ENCODE results near the gene COBL. TPM values are rescaled to one million over a fixed set of nuclear protein-coding genes. Genes with fewer than 3 reads are reported as not detected.

The COBL gene
- total RNA-seq, 1 experiment from 2014 or later: 49.9 TPM

GRCh38 chr7:51262796-51263531 is 53.6 kb downstream of the COBL start:
- no peaks in the 10 kb centered on the region for H3K27me3 Mint-ChIP-seq (ENCODE audit: unreplicated experiment)
- CTCF ChIA-PET: interaction anchor here (0.6 to 1.5 kb wide), 14 partner anchors 8 to 123 kb away, joined by 3 to 8 read pairs (median 4); no protein-coding TSS in a partner anchor
- BruUV-seq (replicated peaks): no TSS peak
- TF ChIP-seq CTCF (IDR thresholded peaks at IDR 0.05; ENCODE audit: unreplicated experiment): no peak
- DNase-seq: no peak
- intact Hi-C loops (cut with micrococcal nuclease; ENCODE audit: unreplicated experiment): loop anchor here (2.0 kb wide), 1 partner anchor 52 kb away; no protein-coding TSS in a partner anchor
- peak overlapping the region; percentile 62 for H3K27ac Mint-ChIP-seq (ENCODE audit: unreplicated experiment)
- peak overlapping the region; percentile 7 for H3K4me3 Mint-ChIP-seq (ENCODE audit: low read depth, unreplicated experiment)
- H3K36me3 Mint-ChIP-seq (ENCODE audit: insufficient read depth, unreplicated experiment): peaks cover 16% of the 10 kb centered on the region
- peaks cover 53% of the 10 kb centered on the region for H3K4me1 Mint-ChIP-seq (ENCODE audit: low read depth, unreplicated experiment)
- no peaks in the 10 kb centered on the region for H3K9me3 Mint-ChIP-seq (ENCODE audit: low read depth, unreplicated experiment)

GRCh38 chr7:51261950-51262795 is 54.4 kb downstream of the COBL start:
- Mint-ChIP-seq H3K9me3 (ENCODE audit: low read depth, unreplicated experiment) (no peaks in the 10 kb centered on the region), H3K4me1 (ENCODE audit: low read depth, unreplicated experiment) (peaks cover 55% of the 10 kb centered on the region), H3K27me3 (ENCODE audit: unreplicated experiment) (no peaks in the 10 kb centered on the region), H3K36me3 (ENCODE audit: insufficient read depth, unreplicated experiment) (peaks cover 16% of the 10 kb centered on the region), H3K4me3 (ENCODE audit: low read depth, unreplicated experiment) (peak overlapping the region; percentile 17), H3K27ac (ENCODE audit: unreplicated experiment) (peak overlapping the region; percentile 40)
- BruUV-seq (replicated peaks): no TSS peak
- CTCF ChIA-PET: interaction anchor here (0.6 to 1.3 kb wide), 5 partner anchors 16 to 120 kb away, joined by 3 to 7 read pairs (median 3); no protein-coding TSS in a partner anchor
- TF ChIP-seq CTCF (IDR thresholded peaks at IDR 0.05; ENCODE audit: unreplicated experiment): no peak
- intact Hi-C loops (cut with micrococcal nuclease; ENCODE audit: unreplicated experiment): loop anchor here (2.0 kb wide), 1 partner anchor 53 kb away; no protein-coding TSS in a partner anchor
- DNase-seq: peak; percentile 62

GRCh38 chr7:51261117-51261835 is 55.3 kb downstream of the COBL start:
- CTCF ChIA-PET: interaction anchor here (0.6 to 1.2 kb wide), 3 partner anchors 17 to 120 kb away, joined by 3 read pairs; no protein-coding TSS in a partner anchor
- intact Hi-C loops (cut with micrococcal nuclease; ENCODE audit: unreplicated experiment): no loop called here
- H3K27me3 Mint-ChIP-seq (ENCODE audit: unreplicated experiment): no peaks in the 10 kb centered on the region
- H3K4me3 Mint-ChIP-seq (ENCODE audit: low read depth, unreplicated experiment): no peak overlapping the region
- no peak for TF ChIP-seq CTCF (IDR thresholded peaks at IDR 0.05; ENCODE audit: unreplicated experiment)
- BruUV-seq (replicated peaks): no TSS peak
- DNase-seq: no peak
- H3K4me1 Mint-ChIP-seq (ENCODE audit: low read depth, unreplicated experiment): peaks cover 64% of the 10 kb centered on the region
- H3K27ac Mint-ChIP-seq (ENCODE audit: unreplicated experiment): no peak overlapping the region
- peaks cover 16% of the 10 kb centered on the region for H3K36me3 Mint-ChIP-seq (ENCODE audit: insufficient read depth, unreplicated experiment)
- H3K9me3 Mint-ChIP-seq (ENCODE audit: low read depth, unreplicated experiment): no peaks in the 10 kb centered on the region

GRCh38 chr7:51260516-51260915 is 56.1 kb downstream of the COBL start:
- intact Hi-C loops (cut with micrococcal nuclease; ENCODE audit: unreplicated experiment): no loop called here

More at GRCh38 chr7:51260516-51260915, 56.1 kb downstream of the COBL start:
- no peaks in the 10 kb centered on the region for H3K9me3 Mint-ChIP-seq (ENCODE audit: low read depth, unreplicated experiment)
- no peaks in the 10 kb centered on the region for H3K27me3 Mint-ChIP-seq (ENCODE audit: unreplicated experiment)
- peaks cover 16% of the 10 kb centered on the region for H3K36me3 Mint-ChIP-seq (ENCODE audit: insufficient read depth, unreplicated experiment)
- no peak overlapping the region for H3K4me3 Mint-ChIP-seq (ENCODE audit: low read depth, unreplicated experiment)
- BruUV-seq (replicated peaks): no TSS peak
- peaks cover 71% of the 10 kb centered on the region for H3K4me1 Mint-ChIP-seq (ENCODE audit: low read depth, unreplicated experiment)
- TF ChIP-seq CTCF (IDR thresholded peaks at IDR 0.05; ENCODE audit: unreplicated experiment): no peak
- CTCF ChIA-PET: interaction anchor here (0.7 to 1.0 kb wide), 2 partner anchors 50 to 481 kb away, joined by 3 to 4 read pairs; no protein-coding TSS in a partner anchor
- no peak for DNase-seq
- no peak overlapping the region for H3K27ac Mint-ChIP-seq (ENCODE audit: unreplicated experiment)

Measured in Calu3 (cell line).